ENCODE measurements around the gene TENM4.

The TENM4 gene

GRCh38 chr11:78821371-78822306 is 619.2 kb downstream of the TENM4 start:
- DNase-seq, result no peak

GRCh38 chr11:78820741-78821140 is 620.1 kb downstream of the TENM4 start:
- no peak for DNase-seq

GRCh38 chr11:78818201-78818600 is 622.6 kb downstream of the TENM4 start:
- no peak for DNase-seq

GRCh38 chr11:78815831-78816230 is 625.0 kb downstream of the TENM4 start:
- no peak for DNase-seq

- no peak for DNase-seq
These were observed 628.1 kb downstream of the TENM4 start for GRCh38 chr11:78812513-78813293.

GRCh38 chr11:78810559-78811009 is 630.2 kb downstream of the TENM4 start:
- DNase-seq, result no peak

GRCh38 chr11:78809931-78810541 is 630.8 kb downstream of the TENM4 start:
- no peak for DNase-seq

GRCh38 chr11:78808923-78809322 is 631.9 kb downstream of the TENM4 start:
- DNase-seq, result no peak

- DNase-seq, result no peak
These were observed 633.5 kb downstream of the TENM4 start for GRCh38 chr11:78807351-78807750.

GRCh38 chr11:78806214-78807004 is 634.4 kb downstream of the TENM4 start:
- no peak for DNase-seq

- DNase-seq, result no peak
These were observed 635.8 kb downstream of the TENM4 start for GRCh38 chr11:78804991-78805390.

GRCh38 chr11:78803995-78804394 is 636.8 kb downstream of the TENM4 start:
- DNase-seq, result no peak

- DNase-seq, result no peak
These were observed 638.6 kb downstream of the TENM4 start for GRCh38 chr11:78802058-78802761.

- DNase-seq, result no peak
These were observed 639.5 kb downstream of the TENM4 start for GRCh38 chr11:78801161-78801884.

- DNase-seq, result no peak
These were observed 640.1 kb downstream of the TENM4 start for GRCh38 chr11:78800756-78801155.

GRCh38 chr11:78800096-78800690 is 640.6 kb downstream of the TENM4 start:
- no peak for DNase-seq

GRCh38 chr11:78798663-78799062 is 642.2 kb downstream of the TENM4 start:
- DNase-seq, result peak in 1 of 2 experiments; percentile 11

- DNase-seq, result no peak
These were observed 643.3 kb downstream of the TENM4 start for GRCh38 chr11:78797559-78797958.

- no peak for DNase-seq
These were observed 643.9 kb downstream of the TENM4 start for GRCh38 chr11:78796956-78797355.

GRCh38 chr11:78795621-78796261 is 645.1 kb downstream of the TENM4 start:
- no peak for DNase-seq
